ENCODE measurements around the gene FOXP2. TPM values are rescaled to one million over a fixed set of nuclear protein-coding genes. Genes with fewer than 3 reads are reported as not detected.

The FOXP2 gene
- total and polyA plus RNA-seq, 2 donors (not counting 3 experiments of a cell fraction or from before 2014, with no cell fraction given), result 0.37 to 2.7 TPM

- Histone ChIP-seq H3K27me3 (ENCODE audit: control insufficient read depth in 2 of 2, insufficient read depth in 2 of 2, low read length in 2 of 2) (no peaks in the 10 kb centered on the region), H3K9me3 (replicated peaks; ENCODE audit: control insufficient read depth, insufficient read depth, low read length) (no peaks in the 10 kb centered on the region), H3K9me1 (replicated peaks; ENCODE audit: control insufficient read depth, extremely low read depth, insufficient read depth, low read length) (no peaks in the 10 kb centered on the region), H3K27ac (ENCODE audit: insufficient read depth, low read depth, low read length) (no peak overlapping the region), H2AFZ (ENCODE audit: low read depth, low read length) (peak overlapping the region; percentile 70), H3K36me3 (ENCODE audit: control insufficient read depth in 2 of 2, extremely low read depth in 1 of 2, insufficient read depth in 2 of 2, low read length in 2 of 2) (no peaks in the 10 kb centered on the region), H3K79me2 (ENCODE audit: control insufficient read depth, insufficient read depth, low read length) (no peaks in the 10 kb centered on the region), H3K4me1 (ENCODE audit: control insufficient read depth, extremely low read depth, insufficient read depth, low read length) (peaks cover 8% of the 10 kb centered on the region), H3K4me3 (replicated peaks in 1 of 3; ENCODE audit: insufficient read depth in 1 of 3, low read depth in 1 of 3, low read length in 3 of 3) (peak overlapping the region in 1 of 3 experiments; percentile 32), H4K20me1 (replicated peaks; ENCODE audit: control insufficient read depth, extremely low read depth, insufficient read depth, low read length) (no peaks in the 10 kb centered on the region), H3K4me2 (ENCODE audit: insufficient read depth, low read length) (peak overlapping the region; percentile 74), H3K9ac (replicated peaks; ENCODE audit: extremely low read depth, insufficient read depth, low read length) (no peak overlapping the region)
- DNase-seq (ENCODE audit: low read depth, low spot score) (peak; percentile 84), FAIRE-seq (peak; percentile 77)
- BruUV-seq (replicated peaks), result no TSS peak
- intact Hi-C loops (cut with micrococcal nuclease) (loop anchor here (2.0 kb wide), 1 partner anchor 14 kb away; no protein-coding TSS in a partner anchor), dilution Hi-C loops (cut with MboI; ENCODE audit: extremely low pct_ligation_motif_present, low sequenced_read_pairs) (no loop called here)
- no peak for TF ChIP-seq EZH2 (IDR thresholded peaks at IDR 0.05; ENCODE audit: borderline replicate concordance, low read depth, low read length, severe bottlenecking)
- TF ChIP-seq MYC (IDR thresholded peaks at IDR 0.05; ENCODE audit: low read depth, low read length), result no peak
- TF ChIP-seq CTCF (IDR thresholded peaks at IDR 0.05; ENCODE audit: extremely low read depth in 1 of 2, insufficient read depth in 1 of 2, low read depth in 1 of 2, low read length in 2 of 2), result no peak
- TF ChIP-seq POLR2A (IDR thresholded peaks at IDR 0.05; ENCODE audit: low read depth, low read length), result no peak
- TF ChIP-seq MAX (IDR thresholded peaks at IDR 0.05; ENCODE audit: insufficient read depth, insufficient read length), result no peak
- no peak for TF ChIP-seq POLR2AphosphoS5 (IDR thresholded peaks at IDR 0.05; ENCODE audit: insufficient read depth, low read depth, low read length)
- POLR2A ChIA-PET, result no interaction called here
- CTCF ChIA-PET, result interaction anchor here (0.7 to 1.5 kb wide), 3 partner anchors 14 to 76 kb away, joined by 3 to 11 read pairs (median 6); no protein-coding TSS in a partner anchor
These were observed 88.0 kb downstream of the FOXP2 start for GRCh38 chr7:114502454-114503254.

Measured in endothelial cell of umbilical vein (primary cell).